Medulla oblongata (tissue), 1 donor: ENCODE results near the gene PDE5A.
A peak's percentile ranks its signal among the peaks of the same experiment; 100 is the strongest.

Experiments
- DNase-seq: peaks from one replicate; pipeline ENCODE4 v3.0.0-alpha.2; 2015; ENCODE audit errors: extremely low spot score

Gene PDE5A

GRCh38 chr4:119585771-119586170 is 42.8 kb downstream of the PDE5A start:
- no peak for DNase-seq

DNA sequence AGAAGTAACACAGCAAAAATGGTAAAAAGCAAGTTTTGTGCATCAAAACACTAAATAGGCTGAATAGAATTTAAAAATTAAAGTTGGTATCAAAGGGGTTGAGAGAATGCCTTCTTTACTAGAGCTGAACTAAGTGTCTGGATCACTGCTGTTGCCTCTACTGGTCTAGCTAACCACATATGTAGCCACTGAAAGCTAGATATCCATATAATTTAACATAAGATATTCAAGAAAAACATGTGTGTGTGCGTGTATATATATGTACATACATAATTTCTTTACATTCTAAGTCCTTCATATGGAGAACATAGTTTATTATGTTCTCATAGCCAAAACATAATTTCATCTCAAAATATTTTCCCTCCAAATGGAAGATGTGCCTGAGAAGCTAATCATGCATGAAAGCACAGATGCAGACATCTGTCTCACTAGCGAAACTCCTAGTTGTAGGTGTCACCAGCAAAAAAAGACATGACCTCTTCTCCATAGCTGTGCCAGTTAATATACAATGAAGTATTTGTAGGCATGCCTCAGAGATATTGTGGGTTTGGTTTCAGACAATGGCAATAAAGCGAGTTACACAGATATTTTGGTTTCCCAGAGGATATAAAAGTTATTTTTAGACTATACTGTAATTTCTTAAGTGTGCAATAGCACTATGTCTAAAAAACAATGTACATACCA is 47.3 kb downstream of the PDE5A start:
- no peak for DNase-seq

DNA sequence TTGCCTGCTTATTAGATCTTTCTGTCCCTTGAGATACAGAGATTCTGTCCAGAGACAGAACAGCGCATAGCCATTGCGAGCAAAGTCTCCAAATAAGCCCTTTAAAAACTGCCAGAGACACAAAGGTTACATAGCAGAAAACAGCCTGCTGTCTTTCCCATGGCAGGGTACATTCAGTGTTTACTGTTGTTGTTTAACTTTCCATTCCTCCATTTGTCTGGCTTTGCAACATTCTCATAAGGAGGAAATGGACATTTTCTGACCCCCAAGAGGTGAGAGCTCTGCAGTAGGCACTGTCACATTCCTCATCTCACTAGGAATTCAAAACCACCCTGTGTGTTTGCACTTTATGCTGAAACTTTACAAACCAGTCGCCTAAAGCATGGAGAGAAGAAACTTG is 48.3 kb downstream of the PDE5A start:
- DNase-seq: no peak

- DNase-seq: no peak
Observed at GRCh38 chr4:119579823-119580222, 48.8 kb downstream of the PDE5A start.

GRCh38 chr4:119570401-119570800 is 58.2 kb downstream of the PDE5A start:
- DNase-seq: no peak

- DNase-seq: no peak
Observed at GRCh38 chr4:119564106-119564505, 64.5 kb downstream of the PDE5A start.

- peak; percentile 43 for DNase-seq
Observed at GRCh38 chr4:119559044-119559647, 69.5 kb downstream of the PDE5A start.

- DNase-seq: no peak
Observed at GRCh38 chr4:119550857-119551532, 77.6 kb downstream of the PDE5A start.

DNA sequence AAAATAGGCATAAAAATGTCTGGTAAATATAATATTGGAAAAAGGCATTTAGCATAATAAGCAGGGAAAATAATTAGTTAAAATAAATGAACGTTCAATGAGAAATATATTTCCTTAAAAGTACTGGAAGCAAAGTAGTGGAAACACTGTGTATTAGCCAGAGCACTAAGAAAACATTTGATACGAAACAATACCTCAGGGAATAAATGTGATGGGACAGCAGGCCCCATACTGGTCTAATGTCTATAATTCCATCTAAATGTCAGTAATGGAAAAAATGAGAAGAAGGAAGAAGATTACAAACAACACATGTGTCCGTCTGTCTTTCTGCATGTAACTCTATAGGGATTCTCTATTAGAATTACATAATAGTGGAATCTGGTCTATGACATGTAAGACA is 79.0 kb downstream of the PDE5A start:
- no peak for DNase-seq

- DNase-seq: no peak
Observed at GRCh38 chr4:119543779-119544178, 84.8 kb downstream of the PDE5A start.

GRCh38 chr4:119543187-119543586 is 85.4 kb downstream of the PDE5A start:
- no peak for DNase-seq

- no peak for DNase-seq
Observed at GRCh38 chr4:119540249-119540648, 88.4 kb downstream of the PDE5A start.

- no peak for DNase-seq
Observed at GRCh38 chr4:119537586-119537985, 91.0 kb downstream of the PDE5A start.

DNA sequence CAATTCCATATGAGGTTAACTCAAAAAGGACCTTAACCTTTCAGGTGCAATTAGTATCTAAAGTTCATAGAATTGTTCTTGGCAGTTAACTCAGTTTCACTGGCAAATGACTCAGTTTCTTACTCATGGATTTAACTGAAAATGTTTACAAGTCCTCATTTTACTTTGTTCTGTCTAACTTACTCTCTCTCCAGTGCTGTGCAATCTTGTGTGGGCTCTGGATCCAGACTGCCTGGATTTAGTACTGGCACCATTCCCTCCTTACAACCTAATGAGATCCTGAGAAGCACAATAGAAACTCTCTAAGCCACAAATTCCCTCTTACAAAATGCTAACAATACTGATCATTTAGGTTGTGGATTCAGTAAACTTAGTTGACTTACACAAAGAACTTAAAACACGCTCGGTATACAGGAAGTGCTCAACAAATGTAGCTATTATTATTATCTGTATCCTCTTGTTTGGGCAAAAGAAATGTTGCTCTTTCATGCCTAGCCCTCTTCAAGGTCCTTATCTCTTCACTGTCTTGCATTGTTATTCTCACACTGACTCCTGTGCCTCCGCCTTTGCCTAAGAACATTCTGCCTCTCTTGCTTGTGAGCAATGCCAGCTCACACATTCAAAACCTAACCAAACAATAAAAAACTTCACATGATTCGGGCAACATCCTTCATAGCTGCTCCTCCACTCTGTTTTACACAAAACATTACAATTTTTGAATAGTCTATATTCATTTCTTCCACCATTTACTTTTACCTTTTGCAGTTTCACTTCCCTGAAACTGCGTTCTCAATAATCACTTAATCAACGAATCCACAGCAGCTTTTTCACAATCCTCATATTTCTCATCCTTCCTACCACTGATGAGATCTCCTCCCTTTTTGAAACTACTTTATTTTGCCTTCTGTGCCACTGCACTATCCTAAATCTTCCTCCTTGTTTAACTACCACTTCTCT is 91.8 kb downstream of the PDE5A start:
- no peak for DNase-seq

GRCh38 chr4:119532319-119532718 is 96.3 kb downstream of the PDE5A start:
- DNase-seq: no peak

DNA sequence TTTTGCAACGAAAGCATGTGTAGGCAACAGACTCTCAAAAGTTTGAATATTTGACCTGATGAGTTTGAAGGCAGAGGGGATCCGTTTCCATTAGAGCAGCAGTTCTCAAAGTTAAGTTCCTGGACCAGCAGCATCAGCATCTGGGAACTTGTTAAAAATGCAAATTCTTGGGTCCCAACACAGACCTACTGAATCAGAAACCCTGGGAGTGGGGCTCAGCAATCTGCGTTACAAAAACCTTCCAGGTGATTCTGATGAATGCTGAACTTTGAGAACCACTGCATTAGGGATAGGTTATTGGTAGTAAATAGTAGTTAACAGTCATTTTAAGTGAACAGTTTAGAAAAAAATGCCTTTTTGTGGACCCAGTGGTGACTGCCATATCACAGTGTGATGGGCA is 98.8 kb downstream of the PDE5A start:
- no peak for DNase-seq

- no peak for DNase-seq
Observed at GRCh38 chr4:119526786-119527550, 101.6 kb downstream of the PDE5A start.

DNA sequence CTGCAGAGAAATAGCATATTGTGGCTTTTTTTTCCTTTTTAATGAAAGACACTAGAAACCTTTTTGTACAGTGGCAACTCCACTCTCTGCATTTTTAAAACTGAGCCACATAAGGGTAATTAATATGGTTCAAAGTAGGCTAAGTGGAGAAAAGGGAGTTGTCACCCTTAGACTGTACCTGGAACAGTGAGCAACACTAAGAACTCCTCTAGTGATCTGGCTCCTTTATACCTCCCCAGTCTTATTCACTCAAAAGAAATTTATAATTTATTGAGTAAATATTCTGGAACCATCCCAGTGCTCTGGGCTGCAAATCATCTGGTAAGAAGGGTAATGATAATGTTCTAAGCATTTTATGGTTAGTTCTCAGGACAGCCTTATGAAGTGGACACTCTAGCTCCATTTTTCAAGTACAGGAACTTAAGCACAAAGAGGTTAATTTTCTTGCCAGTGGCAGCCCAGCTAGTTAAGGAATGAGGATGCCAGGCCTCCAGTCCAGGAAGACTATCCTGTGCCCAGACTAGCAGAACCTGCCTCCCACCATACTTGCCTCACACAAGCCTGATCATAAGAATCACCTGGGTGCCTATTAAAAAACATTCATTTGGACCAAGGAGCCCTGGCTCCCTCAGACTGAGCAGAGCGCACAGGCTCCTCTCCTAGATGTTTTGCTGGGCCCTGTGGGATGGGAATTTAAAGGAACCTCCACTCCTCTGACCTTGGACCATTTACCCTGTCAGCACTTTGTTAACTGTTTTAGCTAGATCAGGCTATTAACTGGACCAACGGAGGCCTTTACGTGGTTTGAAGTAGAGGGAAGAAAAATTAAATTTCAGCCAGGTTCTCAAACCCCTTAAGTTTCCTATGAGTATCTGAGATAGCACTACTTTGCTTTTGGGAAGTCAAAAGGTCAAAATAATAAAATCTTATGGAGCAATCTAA is 102.6 kb downstream of the PDE5A start:
- DNase-seq: no peak

DNA sequence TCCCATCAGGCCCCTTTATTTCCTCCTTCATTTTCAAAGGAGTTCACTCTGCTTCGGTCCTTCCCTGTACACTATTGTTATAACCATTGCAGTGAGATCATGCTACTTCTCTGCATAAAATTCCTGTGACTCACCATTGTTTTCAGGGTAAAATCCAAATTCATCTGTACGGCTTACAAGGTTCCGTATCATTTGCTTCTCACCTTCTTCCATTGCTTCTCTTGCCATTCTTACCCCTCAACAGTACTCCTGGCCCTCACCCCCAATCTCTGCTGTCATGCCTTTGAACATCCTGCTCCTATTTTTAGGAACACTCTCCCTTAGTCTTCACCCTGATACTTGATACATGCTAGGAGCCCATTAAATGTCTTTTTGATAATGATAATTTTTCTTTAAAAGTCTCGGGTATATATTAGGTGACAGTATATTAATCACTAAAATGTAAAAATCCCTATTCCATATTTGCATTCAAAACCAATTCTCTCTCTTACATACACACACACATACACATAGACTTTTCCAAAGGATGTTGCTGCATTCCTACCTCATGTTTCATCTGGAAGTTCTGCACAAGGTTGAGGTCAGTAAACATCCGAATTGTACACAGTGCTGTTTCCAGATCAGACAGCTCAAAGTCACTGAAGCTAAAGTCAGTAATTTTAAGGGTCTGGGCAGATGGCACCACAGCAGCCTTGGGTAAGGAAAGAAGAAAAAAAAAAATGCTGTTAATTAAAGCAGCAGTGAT is 103.4 kb downstream of the PDE5A start:
- DNase-seq: no peak
